Eye (tissue), 1 donor: ENCODE measurements around the gene PLIN4.

Experiments used
- DNase-seq: peaks from one replicate; pipeline ENCODE4 v3.0.0-alpha.2; 2015

PLIN4 gene

GRCh38 chr19:4505570-4506448 is 12.5 kb downstream of the PLIN4 start:
- no peak for DNase-seq

- no peak for DNase-seq
Measured at GRCh38 chr19:4504891-4505569, 13.3 kb downstream of the PLIN4 start.

GRCh38 chr19:4504297-4504701 is 14.0 kb downstream of the PLIN4 start:
- DNase-seq = peak; percentile 22

GRCh38 chr19:4503825-4504170 is 14.5 kb downstream of the PLIN4 start:
- no peak for DNase-seq

- DNase-seq = peak; percentile 61
Measured at GRCh38 chr19:4503132-4503824, 15.0 kb downstream of the PLIN4 start.

GRCh38 chr19:4502282-4503131 is 15.8 kb downstream of the PLIN4 start:
- DNase-seq = no peak

GRCh38 chr19:4501691-4502090 is 16.6 kb downstream of the PLIN4 start:
- DNase-seq = no peak

- no peak for DNase-seq
Measured at GRCh38 chr19:4500841-4501591, 17.3 kb downstream of the PLIN4 start.

- no peak for DNase-seq
Measured at GRCh38 chr19:4499855-4500254, 18.4 kb downstream of the PLIN4 start.

- DNase-seq = no peak
Measured at GRCh38 chr19:4499318-4499717, 19.0 kb downstream of the PLIN4 start.

- no peak for DNase-seq
Measured at GRCh38 chr19:4498694-4499093, 19.6 kb downstream of the PLIN4 start.

- no peak for DNase-seq
Measured at GRCh38 chr19:4497770-4498389, 20.4 kb downstream of the PLIN4 start.

- DNase-seq = no peak
Measured at GRCh38 chr19:4496304-4496703, 22.0 kb downstream of the PLIN4 start.

GRCh38 chr19:4495471-4495870 is 22.8 kb downstream of the PLIN4 start:
- no peak for DNase-seq

- no peak for DNase-seq
Measured at GRCh38 chr19:4494691-4495064, 23.6 kb downstream of the PLIN4 start.

- DNase-seq = no peak
Measured at GRCh38 chr19:4493929-4494690, 24.2 kb downstream of the PLIN4 start.

GRCh38 chr19:4493104-4493928 is 25.0 kb downstream of the PLIN4 start:
- DNase-seq = no peak

- no peak for DNase-seq
Measured at GRCh38 chr19:4492337-4493103, 25.8 kb downstream of the PLIN4 start.

GRCh38 chr19:4491446-4491845 is 26.8 kb downstream of the PLIN4 start:
- DNase-seq = no peak
